Astrocyte of the cerebellum (primary cell): ENCODE data around the gene PDHX.

ENCODE experiments used
- DNase-seq: peaks from one replicate; pipeline ENCODE4 v3.0.0-alpha.2; 2011; ENCODE audit warnings: low read depth
- H3K4me3 ChIP-seq: 2 replicates; pipeline ENCODE4 v1.5.1; 2011; ENCODE audit warnings: mild to moderate bottlenecking, low read depth, low read length, moderate library complexity
- in situ Hi-C: cut with HindIII; loops from 2 replicates; pipeline ENCODE4 v1.10.0; 2017; ENCODE audit warnings: low sequenced_read_pairs
- TF ChIP-seq, protein P1 (sequence below): IDR thresholded peaks from 2 replicates; pipeline ENCODE4 v1.5.1; 2012; ENCODE audit warnings: low read length, low read depth, moderate library complexity, mild to moderate bottlenecking; ENCODE audit errors: missing control alignments

Gene PDHX

DNA sequence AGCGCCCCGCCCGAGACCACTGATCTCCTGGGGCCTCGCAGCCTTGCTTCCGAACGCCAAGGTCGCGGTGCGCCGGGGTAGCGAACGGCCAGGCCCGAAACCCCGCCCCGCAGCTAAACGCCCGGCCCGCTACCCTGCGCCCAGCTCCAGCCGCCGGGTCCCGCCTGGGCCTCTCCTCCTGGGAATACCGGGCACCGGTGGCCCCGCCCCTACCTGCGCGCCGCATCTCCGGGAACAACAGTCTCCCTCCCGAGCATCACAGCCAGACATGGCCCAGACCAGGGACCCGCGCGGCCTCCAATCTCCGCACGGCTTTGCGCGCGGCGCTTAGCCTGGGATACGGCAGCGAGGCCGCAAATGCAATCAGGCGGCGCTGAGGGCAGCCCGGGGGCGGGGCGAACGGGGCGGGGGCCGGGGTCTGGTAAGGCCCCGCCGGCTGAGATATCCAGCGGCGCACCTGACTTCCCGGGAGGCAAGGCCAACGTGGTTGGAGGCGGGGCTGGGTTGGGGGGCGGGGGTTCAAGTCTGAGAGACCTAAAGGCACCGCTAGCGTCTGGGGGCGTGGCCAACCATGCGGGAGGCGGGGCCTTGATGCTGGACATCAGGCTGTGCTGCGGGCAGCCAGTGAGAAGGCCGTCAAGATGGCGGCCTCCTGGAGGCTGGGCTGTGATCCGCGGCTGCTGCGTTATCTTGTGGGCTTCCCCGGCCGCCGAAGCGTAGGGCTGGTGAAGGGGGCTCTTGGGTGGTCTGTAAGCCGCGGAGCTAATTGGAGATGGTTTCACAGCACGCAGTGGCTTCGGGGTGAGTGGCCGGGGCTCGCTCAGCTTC lies at the start of gene PDHX, which contains the start of gene APIP:
Gene PDHX (plus strand): TSS at position 604 of the 828 bp plus-strand sequence. CDS start 38 bp downstream, at position 642.
Gene APIP (minus strand): TSS at position 365 of the 828 bp plus-strand sequence. CDS start 95 bp downstream, at position 270.
- in situ Hi-C loops: no loop called here
- H3K4me3 ChIP-seq: peak within 1 kb of the TSS; percentile 84
- DNase-seq: peak; percentile 98
- TF ChIP-seq, protein P1, sequence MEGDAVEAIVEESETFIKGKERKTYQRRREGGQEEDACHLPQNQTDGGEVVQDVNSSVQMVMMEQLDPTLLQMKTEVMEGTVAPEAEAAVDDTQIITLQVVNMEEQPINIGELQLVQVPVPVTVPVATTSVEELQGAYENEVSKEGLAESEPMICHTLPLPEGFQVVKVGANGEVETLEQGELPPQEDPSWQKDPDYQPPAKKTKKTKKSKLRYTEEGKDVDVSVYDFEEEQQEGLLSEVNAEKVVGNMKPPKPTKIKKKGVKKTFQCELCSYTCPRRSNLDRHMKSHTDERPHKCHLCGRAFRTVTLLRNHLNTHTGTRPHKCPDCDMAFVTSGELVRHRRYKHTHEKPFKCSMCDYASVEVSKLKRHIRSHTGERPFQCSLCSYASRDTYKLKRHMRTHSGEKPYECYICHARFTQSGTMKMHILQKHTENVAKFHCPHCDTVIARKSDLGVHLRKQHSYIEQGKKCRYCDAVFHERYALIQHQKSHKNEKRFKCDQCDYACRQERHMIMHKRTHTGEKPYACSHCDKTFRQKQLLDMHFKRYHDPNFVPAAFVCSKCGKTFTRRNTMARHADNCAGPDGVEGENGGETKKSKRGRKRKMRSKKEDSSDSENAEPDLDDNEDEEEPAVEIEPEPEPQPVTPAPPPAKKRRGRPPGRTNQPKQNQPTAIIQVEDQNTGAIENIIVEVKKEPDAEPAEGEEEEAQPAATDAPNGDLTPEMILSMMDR: no peak

DNA sequence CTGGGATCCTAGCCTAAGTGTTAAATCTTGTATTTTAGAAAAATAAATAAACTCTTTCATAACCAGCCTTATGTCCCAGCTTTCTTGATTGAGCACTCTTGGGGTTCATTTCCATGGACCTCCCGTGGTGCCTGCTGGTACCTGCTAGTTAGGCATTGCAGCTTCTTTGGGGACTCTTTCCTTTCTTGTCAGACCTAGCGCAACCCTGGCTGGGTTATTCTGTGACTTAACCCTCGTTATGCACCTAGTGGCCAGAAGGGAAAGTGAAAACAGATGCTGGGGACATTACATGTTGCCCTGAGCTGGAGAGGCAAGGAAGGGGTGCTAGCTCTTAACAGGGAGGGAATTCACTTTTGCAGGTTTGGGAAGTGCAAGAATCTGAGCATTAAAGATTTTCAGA lies 47.0 kb upstream of the PDHX start:
- in situ Hi-C loops: no loop called here
- DNase-seq: no peak

DNA sequence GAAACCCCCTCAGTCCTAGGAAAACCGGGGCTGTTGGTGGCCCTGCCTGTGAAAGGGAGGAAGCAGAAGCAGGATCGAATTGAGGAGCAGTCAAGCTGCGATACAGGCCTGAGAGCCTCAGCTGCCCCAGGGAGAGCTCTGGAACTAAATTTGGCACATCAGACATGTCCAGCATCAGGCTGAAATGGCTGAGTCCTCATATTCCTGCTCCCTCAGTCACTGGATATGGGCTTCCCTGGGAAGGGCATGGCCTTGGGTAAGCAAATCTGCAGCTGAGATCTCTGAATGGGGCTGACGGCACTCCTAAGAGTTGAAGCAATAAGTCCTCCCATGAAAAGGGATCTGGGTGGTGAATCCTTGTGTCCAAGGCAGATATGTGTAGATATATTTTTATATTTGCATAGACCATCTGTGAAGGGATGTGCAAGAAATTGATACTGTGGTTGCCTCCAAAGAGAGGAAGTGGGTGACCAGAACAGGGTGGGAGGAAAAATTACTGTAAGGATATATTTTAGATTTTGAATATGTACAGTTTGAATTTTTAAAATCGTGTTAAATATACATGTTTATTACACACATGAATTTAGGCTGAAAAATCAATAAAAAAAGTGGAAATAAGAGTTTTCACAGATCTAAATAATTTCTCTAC lies 45.7 kb upstream of the PDHX start:
- in situ Hi-C loops: no loop called here

More for the DNA sequence above, 47.0 kb upstream of the PDHX start:
- TF ChIP-seq, protein P1: peak; percentile 24
- H3K4me3 ChIP-seq: no peak overlapping the region

GRCh38 chr11:34874202-34874601 lies 42.2 kb upstream of the PDHX start:
- in situ Hi-C loops: no loop called here
- no peak overlapping the region for H3K4me3 ChIP-seq
- no peak for DNase-seq
- TF ChIP-seq, protein P1: no peak

More for the DNA sequence above, 45.7 kb upstream of the PDHX start:
- no peak overlapping the region for H3K4me3 ChIP-seq
- no peak for DNase-seq
- TF ChIP-seq, protein P1: no peak

- TF ChIP-seq, protein P1: no peak
- DNase-seq: no peak
- H3K4me3 ChIP-seq: no peak overlapping the region
Measured at GRCh38 chr11:34877375-34877975, 38.9 kb upstream of the PDHX start.

GRCh38 chr11:34881900-34882299 lies 34.5 kb upstream of the PDHX start:
- in situ Hi-C loops: loop anchor here (25.0 kb wide), 1 partner anchor 270 kb away; the partner anchor contains the start of gene EHF

More at GRCh38 chr11:34877375-34877975, 38.9 kb upstream of the PDHX start:
- in situ Hi-C loops: loop anchor here (25.0 kb wide), 1 partner anchor 265 kb away; the partner anchor contains the start of gene EHF

More at GRCh38 chr11:34881900-34882299, 34.5 kb upstream of the PDHX start:
- DNase-seq: no peak
- TF ChIP-seq, protein P1: no peak
- no peak overlapping the region for H3K4me3 ChIP-seq
